Measurements from ENCODE around the gene NFIX. TPM values are rescaled to one million over a fixed set of nuclear protein-coding genes. Genes with fewer than 3 reads are reported as not detected.
A peak's percentile ranks its signal among the peaks of the same experiment; 100 is the strongest.

NFIX gene
- total RNA-seq, 4 donors from 2014 or later = 31.9 to 128 (median 105) TPM

- Histone ChIP-seq H3K9me3 (no peaks in the 10 kb centered on the region), H3K4me3 (no peak overlapping the region), H3K27ac (peak overlapping the region; percentile 97 to 100 (median 99)), H3K27me3 (no peaks in the 10 kb centered on the region), H3K36me3 (no peaks in the 10 kb centered on the region), H3K4me1 (peaks cover 99 to 100% of the 10 kb centered on the region in 2 donors)
- in situ Hi-C loops (cut with MboI; ENCODE audit: low sequenced_read_pairs in 4 of 4) (no loop called here), intact Hi-C loops (cut with DNase I; ENCODE audit: low total_unique reads) (no loop called here)
- ATAC-seq = peak in 1 of 2 donors; percentile 11
- DNase-seq = no peak
- no peak for TF ChIP-seq POLR2A (IDR thresholded peaks at IDR 0.05)
- TF ChIP-seq, protein P1, sequence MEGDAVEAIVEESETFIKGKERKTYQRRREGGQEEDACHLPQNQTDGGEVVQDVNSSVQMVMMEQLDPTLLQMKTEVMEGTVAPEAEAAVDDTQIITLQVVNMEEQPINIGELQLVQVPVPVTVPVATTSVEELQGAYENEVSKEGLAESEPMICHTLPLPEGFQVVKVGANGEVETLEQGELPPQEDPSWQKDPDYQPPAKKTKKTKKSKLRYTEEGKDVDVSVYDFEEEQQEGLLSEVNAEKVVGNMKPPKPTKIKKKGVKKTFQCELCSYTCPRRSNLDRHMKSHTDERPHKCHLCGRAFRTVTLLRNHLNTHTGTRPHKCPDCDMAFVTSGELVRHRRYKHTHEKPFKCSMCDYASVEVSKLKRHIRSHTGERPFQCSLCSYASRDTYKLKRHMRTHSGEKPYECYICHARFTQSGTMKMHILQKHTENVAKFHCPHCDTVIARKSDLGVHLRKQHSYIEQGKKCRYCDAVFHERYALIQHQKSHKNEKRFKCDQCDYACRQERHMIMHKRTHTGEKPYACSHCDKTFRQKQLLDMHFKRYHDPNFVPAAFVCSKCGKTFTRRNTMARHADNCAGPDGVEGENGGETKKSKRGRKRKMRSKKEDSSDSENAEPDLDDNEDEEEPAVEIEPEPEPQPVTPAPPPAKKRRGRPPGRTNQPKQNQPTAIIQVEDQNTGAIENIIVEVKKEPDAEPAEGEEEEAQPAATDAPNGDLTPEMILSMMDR (IDR thresholded peaks at IDR 0.05 in 4 of 5, conservative IDR thresholded peaks at IDR 0.05 in 1 of 5) = no peak
These were observed 47.3 kb downstream of the NFIX start for GRCh38 chr19:13042443-13043130.

GRCh38 chr19:13043285-13043684 is 48.0 kb downstream of the NFIX start:
- peaks cover 92 to 100% of the 10 kb centered on the region in 2 donors for H3K4me1 ChIP-seq
- in situ Hi-C loops (cut with MboI; ENCODE audit: low sequenced_read_pairs in 4 of 4) = no loop called here
- no peaks in the 10 kb centered on the region for H3K27me3 ChIP-seq
- intact Hi-C loops (cut with DNase I; ENCODE audit: low total_unique reads) = no loop called here
- DNase-seq = peak; percentile 63 to 85
- H3K4me3 ChIP-seq = no peak overlapping the region
- peak; percentile 33 to 37 for ATAC-seq
- H3K9me3 ChIP-seq = no peaks in the 10 kb centered on the region
- TF ChIP-seq, protein P1 (IDR thresholded peaks at IDR 0.05 in 4 of 5, conservative IDR thresholded peaks at IDR 0.05 in 1 of 5) = no peak
- no peak for TF ChIP-seq POLR2A (IDR thresholded peaks at IDR 0.05)
- H3K27ac ChIP-seq = peak overlapping the region; percentile 97 to 100 (median 99)
- no peaks in the 10 kb centered on the region for H3K36me3 ChIP-seq

- no peak for ATAC-seq
- no peaks in the 10 kb centered on the region for H3K9me3 ChIP-seq
- no peak for TF ChIP-seq POLR2A (IDR thresholded peaks at IDR 0.05)
- TF ChIP-seq, protein P1 (IDR thresholded peaks at IDR 0.05 in 4 of 5, conservative IDR thresholded peaks at IDR 0.05 in 1 of 5) = no peak
- peak overlapping the region; percentile 97 to 100 (median 99) for H3K27ac ChIP-seq
- no peak for DNase-seq
- H3K4me1 ChIP-seq = peaks cover 88 to 100% of the 10 kb centered on the region in 2 donors
- intact Hi-C loops (cut with DNase I; ENCODE audit: low total_unique reads) = no loop called here
- no peaks in the 10 kb centered on the region for H3K27me3 ChIP-seq
- in situ Hi-C loops (cut with MboI; ENCODE audit: low sequenced_read_pairs in 4 of 4) = no loop called here
- no peak overlapping the region for H3K4me3 ChIP-seq
- H3K36me3 ChIP-seq = no peaks in the 10 kb centered on the region
These were observed 49.1 kb downstream of the NFIX start for GRCh38 chr19:13044231-13044836.

DNA sequence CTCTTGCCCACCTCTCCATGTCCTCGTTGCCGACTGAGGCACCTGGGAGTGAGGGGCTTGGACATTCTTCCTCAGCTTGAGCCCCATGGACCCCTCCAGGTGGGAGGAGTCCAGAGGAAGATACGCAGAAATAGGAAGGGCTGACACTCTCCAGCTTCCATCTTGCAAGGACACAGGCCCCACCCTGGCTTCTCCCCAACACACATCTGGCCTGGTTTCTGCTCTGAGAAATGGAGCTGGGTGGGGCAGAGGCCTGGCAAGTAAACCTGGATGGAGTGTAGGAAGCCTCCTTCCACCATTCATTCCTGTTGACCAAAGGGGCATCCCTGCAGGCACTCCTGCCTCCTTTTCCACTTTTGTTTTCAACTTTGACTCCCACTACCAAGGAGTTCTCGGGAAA is 50.5 kb downstream of the NFIX start:
- H3K9me3 ChIP-seq = no peaks in the 10 kb centered on the region
- DNase-seq (peak in 1 of 2 donors; percentile 50), ATAC-seq (no peak)
- no peaks in the 10 kb centered on the region for H3K36me3 ChIP-seq
- H3K4me3 ChIP-seq = no peak overlapping the region
- in situ Hi-C loops (cut with MboI; ENCODE audit: low sequenced_read_pairs in 4 of 4) (no loop called here), intact Hi-C loops (cut with DNase I; ENCODE audit: low total_unique reads) (no loop called here)
- no peaks in the 10 kb centered on the region for H3K27me3 ChIP-seq
- TF ChIP-seq, protein P1 (IDR thresholded peaks at IDR 0.05 in 4 of 5, conservative IDR thresholded peaks at IDR 0.05 in 1 of 5) = no peak
- TF ChIP-seq POLR2A (IDR thresholded peaks at IDR 0.05) = no peak
- peak overlapping the region; percentile 97 to 100 (median 99) for H3K27ac ChIP-seq
- H3K4me1 ChIP-seq = peaks cover 88 to 100% of the 10 kb centered on the region in 2 donors

Data from gastrocnemius medialis (tissue), 4 donors.